Activated naive CD8-positive, alpha-beta T cell (primary cell): ENCODE results near the gene LRRC61.

ENCODE experiments used
- H3K27ac Mint-ChIP-seq: one replicate; pipeline ENCODE4 v1.8.0; 2021; ENCODE audit warnings: mixed read lengths
- H3K27me3 Mint-ChIP-seq: one replicate; pipeline ENCODE4 v1.8.0; 2021; ENCODE audit warnings: mixed read lengths
- H3K36me3 Mint-ChIP-seq: one replicate; pipeline ENCODE4 v1.8.0; 2021; ENCODE audit warnings: mixed read lengths
- H3K4me1 Mint-ChIP-seq: one replicate; pipeline ENCODE4 v1.8.0; 2021; ENCODE audit warnings: low read depth, mixed read lengths
- H3K4me3 Mint-ChIP-seq: one replicate; pipeline ENCODE4 v1.8.0; 2021; ENCODE audit warnings: mild to moderate bottlenecking, mixed read lengths
- H3K9me3 Mint-ChIP-seq: one replicate; pipeline ENCODE4 v1.8.0; 2021; ENCODE audit warnings: low read depth, mixed read lengths

LRRC61 gene

DNA sequence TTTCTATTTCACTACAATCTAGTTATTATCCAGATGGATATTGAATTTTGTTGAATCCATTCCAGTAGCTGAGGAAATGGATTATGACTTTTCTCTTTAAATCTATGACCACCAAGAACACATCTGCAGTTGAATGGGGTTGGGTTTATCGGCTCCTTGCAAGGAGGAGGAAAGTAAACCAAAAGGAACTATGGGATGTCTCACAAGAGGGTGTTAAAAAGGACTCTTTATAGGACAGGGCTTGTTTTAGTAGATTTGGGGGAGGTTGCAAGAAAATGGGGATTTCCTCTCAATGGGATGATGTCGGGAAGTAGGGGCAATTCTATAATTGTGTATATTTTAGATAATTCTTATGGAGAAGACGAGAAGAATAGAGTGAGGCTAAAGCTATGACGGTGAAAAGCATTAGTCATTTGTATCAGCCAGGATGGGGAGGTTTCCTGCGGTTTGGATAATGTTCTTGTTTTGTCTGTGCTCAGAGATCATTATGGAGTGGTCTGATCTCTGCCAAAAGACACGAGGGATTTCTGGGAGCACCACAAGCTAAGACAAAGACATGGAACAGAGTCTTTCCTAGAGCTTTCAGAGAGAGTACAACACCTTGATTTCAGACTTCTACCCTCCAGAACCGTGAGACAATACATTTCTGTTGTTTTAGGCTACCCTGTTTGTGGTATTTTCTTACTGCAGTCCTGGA lies 5.3 kb upstream of the LRRC61 start:
- Mint-ChIP-seq H3K4me3 (no peak overlapping the region), H3K27ac (peak overlapping the region; percentile 38), H3K4me1 (peaks cover 27% of the 10 kb centered on the region), H3K9me3 (no peaks in the 10 kb centered on the region), H3K36me3 (peaks cover 10% of the 10 kb centered on the region), H3K27me3 (no peaks in the 10 kb centered on the region)

DNA sequence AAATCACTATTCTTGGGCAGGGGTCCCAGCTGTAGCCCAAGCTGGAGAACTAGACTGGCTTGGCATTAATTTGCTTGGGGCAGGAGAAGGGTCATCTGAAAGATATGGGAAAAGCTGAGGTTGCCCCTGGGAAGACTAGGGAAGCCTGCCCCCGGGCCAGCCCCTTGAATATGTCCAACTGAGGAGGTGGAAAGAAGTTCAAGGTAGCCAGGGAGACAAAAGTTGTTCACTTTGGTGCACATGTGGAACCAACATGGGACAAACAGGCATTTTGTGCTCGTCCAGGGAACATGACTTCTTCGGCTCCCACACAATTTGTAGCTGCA lies 1.4 kb upstream of the LRRC61 start:
- Mint-ChIP-seq H3K4me3 (peak overlapping the region; percentile 96), H3K27me3 (no peaks in the 10 kb centered on the region), H3K4me1 (peaks cover 50% of the 10 kb centered on the region), H3K27ac (peak overlapping the region; percentile 98), H3K9me3 (no peaks in the 10 kb centered on the region), H3K36me3 (peaks cover 17% of the 10 kb centered on the region)

DNA sequence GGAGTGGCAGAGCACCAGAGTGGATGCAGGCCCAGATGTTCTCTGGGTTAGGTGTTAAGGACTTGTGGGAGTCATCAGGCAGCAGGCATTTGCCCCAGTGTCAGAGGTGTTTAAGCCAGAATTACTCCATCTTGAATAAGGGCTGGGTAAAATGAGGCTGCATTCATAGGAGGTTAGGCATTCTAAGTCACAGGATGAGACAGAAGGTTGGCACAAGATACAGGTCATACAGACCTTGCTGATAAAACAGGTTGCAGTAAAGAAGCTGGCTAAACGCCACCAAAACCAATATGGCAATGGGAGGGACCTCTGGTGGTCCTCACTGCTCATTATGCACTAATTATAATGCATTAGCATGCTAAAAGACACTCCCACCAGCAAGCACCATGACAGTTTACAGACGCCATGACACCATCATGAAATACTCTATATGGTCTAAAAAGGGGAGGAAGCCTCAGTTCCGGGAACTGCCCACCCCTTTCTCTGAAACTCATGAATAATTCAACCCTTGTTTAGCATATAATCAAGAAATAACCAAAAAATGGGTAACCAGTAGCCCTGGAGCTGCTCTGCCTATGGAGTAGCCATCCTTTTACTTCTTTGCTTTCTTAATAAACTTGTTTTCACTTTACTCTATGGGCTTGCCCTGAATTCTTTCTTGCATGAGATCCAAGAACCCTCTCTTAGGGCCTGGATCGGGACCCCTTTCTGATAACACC lies 882 bp upstream of the LRRC61 start:
- peaks cover 20% of the 10 kb centered on the region for H3K36me3 Mint-ChIP-seq
- H3K4me3 Mint-ChIP-seq = peak overlapping the region; percentile 96
- H3K27me3 Mint-ChIP-seq = no peaks in the 10 kb centered on the region
- peak overlapping the region; percentile 98 for H3K27ac Mint-ChIP-seq
- peaks cover 52% of the 10 kb centered on the region for H3K4me1 Mint-ChIP-seq
- H3K9me3 Mint-ChIP-seq = no peaks in the 10 kb centered on the region

DNA sequence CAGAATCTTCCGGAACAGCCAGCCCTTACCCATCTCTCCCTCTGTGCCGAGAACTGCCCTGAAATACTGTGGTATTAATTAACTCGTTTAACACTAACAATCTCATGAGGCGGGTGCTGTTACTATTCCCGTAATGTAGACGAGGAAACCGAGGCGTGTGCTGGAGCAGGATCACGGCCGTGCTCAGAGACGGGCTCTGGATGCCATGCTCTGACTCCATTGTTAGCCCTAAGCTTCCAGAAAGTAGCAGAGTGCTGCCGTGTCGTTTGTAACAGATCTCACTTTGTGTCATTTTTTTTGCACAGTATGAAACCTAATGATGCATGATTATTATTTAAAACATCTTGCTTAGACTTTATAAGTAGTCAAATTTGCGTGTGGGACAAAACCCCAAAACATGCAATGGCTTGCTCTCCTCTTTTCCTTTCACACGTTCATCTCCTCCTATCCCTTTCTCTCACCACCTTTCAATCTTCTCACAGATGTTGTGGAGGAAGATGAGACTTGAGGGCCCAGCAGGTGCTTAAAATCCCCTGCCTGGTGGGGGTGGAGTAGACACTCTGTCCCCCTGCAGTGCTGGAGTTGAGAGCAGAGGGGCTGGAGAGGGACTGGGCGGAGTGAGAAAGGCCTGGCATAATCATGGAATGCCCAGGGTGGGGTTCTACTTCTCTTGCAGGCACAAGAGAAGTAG lies 672 bp downstream of the LRRC61 start:
- peaks cover 50% of the 10 kb centered on the region for H3K4me1 Mint-ChIP-seq
- peaks cover 15% of the 10 kb centered on the region for H3K36me3 Mint-ChIP-seq
- H3K9me3 Mint-ChIP-seq = no peaks in the 10 kb centered on the region
- peak overlapping the region; percentile 99 for H3K27ac Mint-ChIP-seq
- H3K4me3 Mint-ChIP-seq = peak overlapping the region; percentile 98
- no peaks in the 10 kb centered on the region for H3K27me3 Mint-ChIP-seq

DNA sequence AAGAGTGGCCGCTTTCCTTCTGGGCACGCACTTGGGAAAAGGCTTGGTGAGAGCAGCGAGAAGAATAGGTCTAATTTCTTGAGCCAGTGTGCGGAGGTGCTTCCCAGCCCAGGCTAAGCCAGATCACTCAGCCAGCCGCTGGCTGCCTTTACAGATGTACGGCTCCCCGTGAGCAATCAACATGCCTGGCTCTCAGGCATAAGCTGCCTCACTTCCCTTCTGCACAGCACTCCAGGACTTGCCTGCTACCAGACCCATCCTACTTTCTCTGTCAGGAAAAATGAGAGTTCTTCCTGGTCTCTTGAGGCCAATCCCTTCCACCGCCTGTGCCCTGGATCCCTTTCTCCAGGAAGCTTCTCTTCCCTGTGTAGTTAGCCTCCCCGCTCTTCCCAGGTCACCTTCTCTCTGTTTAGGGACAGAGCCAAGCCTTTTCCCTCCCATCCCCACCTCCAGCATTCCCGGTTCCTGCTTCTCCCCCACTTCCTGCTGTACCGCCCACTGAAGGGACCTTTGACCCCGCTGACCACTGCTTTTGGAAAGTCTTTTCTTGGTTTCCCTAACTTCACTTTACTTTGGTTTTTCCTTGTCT lies 1.3 kb downstream of the LRRC61 start:
- Mint-ChIP-seq H3K4me1 (peaks cover 50% of the 10 kb centered on the region), H3K27ac (peak overlapping the region; percentile 99), H3K9me3 (no peaks in the 10 kb centered on the region), H3K27me3 (no peaks in the 10 kb centered on the region), H3K4me3 (peak overlapping the region; percentile 98), H3K36me3 (peaks cover 15% of the 10 kb centered on the region)

DNA sequence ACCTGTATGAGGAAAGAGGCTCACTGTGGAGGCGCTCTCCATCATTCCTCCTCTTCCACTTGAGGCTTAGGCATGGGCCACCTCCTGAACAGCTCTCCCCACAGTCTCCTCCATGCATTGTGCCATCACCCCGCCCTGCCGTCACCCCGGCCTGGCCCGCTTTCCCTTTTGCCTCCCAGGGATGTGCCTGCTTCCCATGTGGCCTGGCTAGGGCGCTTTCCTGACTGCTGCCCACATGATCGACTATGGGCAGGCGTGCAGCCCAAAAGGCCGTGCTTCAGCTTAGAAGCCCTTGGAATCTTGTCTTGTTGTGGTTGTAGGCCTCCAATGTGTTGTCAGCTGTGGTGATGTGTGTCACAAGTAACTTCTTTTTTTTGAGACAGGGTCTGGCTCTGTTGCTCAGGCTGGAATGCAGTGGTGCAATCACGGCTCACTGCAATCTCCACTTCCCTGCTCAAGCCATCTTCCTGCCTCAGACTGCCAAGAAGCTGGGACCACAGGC lies 2.0 kb downstream of the LRRC61 start:
- H3K9me3 Mint-ChIP-seq = no peaks in the 10 kb centered on the region
- no peaks in the 10 kb centered on the region for H3K27me3 Mint-ChIP-seq
- peaks cover 15% of the 10 kb centered on the region for H3K36me3 Mint-ChIP-seq
- H3K4me3 Mint-ChIP-seq = peak overlapping the region; percentile 98
- peaks cover 47% of the 10 kb centered on the region for H3K4me1 Mint-ChIP-seq
- peak overlapping the region; percentile 99 for H3K27ac Mint-ChIP-seq

DNA sequence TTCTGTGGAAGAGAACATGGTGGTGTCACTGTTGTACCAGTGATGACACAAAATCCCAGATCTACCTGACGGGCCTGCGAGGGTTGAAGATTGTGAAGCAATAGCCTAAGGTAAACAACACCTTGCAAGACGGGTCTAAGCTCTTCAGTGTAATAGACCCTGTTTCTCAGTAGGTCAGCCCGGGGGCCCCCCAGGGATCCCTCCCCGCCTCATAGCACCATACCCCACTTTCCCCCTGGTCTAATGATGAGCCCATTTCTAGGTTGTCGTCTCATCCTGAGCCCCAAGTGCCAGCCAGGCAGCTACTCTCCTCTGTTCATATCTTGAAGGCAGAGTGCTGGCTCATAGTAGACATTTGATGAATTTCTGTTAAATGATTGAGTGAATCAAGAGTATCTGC lies 2.7 kb downstream of the LRRC61 start:
- Mint-ChIP-seq H3K4me3 (peak overlapping the region; percentile 35), H3K27ac (peak overlapping the region; percentile 54), H3K27me3 (no peaks in the 10 kb centered on the region), H3K36me3 (peaks cover 15% of the 10 kb centered on the region), H3K4me1 (peaks cover 43% of the 10 kb centered on the region), H3K9me3 (no peaks in the 10 kb centered on the region)

DNA sequence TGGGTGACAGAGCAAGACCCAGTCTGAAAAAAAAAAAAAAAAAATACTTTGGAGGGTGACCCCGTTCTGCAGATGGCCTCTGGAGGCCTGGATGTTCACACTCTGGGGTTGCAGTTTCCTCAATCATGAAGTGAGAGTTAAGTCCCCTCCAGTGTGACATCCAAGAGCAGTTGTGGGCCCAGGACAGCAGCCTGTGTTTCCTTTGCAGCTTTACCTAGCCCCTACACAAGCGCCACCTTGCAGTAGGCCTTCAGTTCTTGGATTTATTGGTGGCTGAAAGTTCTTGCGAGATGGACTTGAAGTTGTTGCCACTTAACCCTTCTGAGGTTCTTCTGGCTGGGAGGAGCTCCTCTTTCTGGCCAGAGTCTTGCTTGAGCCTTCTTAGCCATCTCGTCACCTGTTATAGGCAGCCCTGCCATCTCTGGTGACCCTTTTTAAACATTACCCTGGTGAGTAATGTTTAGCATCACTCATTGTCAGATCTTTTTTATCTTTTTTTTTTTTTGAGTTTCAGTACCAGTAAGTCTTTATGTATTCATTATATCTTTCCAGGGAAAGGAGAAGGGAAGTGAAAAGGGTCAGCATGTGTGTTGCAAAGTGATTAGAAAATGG lies 3.6 kb downstream of the LRRC61 start:
- Mint-ChIP-seq H3K27ac (no peak overlapping the region), H3K4me3 (no peak overlapping the region), H3K27me3 (no peaks in the 10 kb centered on the region), H3K36me3 (peaks cover 14% of the 10 kb centered on the region), H3K9me3 (no peaks in the 10 kb centered on the region), H3K4me1 (peaks cover 37% of the 10 kb centered on the region)

DNA sequence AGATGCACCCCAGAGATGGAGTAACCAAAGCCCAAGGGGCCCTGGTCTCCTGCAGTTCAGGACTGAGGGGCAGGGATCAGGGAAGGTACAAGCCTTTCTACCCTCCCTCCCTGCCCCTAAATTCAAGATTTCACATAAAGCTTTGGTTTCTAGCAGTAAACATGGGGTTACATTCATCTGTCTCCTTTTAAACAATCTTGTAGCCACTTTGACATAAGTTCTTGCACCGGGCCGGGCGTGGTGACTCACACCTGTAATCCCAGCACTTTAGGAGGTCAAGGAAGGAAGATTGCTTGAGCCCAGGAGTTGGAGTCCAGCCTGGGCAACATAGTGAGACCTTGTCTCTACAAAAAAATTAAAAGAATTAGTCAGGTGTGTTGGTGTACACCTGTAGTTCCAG lies 4.2 kb downstream of the LRRC61 start:
- no peak overlapping the region for H3K27ac Mint-ChIP-seq
- H3K27me3 Mint-ChIP-seq = no peaks in the 10 kb centered on the region

DNA sequence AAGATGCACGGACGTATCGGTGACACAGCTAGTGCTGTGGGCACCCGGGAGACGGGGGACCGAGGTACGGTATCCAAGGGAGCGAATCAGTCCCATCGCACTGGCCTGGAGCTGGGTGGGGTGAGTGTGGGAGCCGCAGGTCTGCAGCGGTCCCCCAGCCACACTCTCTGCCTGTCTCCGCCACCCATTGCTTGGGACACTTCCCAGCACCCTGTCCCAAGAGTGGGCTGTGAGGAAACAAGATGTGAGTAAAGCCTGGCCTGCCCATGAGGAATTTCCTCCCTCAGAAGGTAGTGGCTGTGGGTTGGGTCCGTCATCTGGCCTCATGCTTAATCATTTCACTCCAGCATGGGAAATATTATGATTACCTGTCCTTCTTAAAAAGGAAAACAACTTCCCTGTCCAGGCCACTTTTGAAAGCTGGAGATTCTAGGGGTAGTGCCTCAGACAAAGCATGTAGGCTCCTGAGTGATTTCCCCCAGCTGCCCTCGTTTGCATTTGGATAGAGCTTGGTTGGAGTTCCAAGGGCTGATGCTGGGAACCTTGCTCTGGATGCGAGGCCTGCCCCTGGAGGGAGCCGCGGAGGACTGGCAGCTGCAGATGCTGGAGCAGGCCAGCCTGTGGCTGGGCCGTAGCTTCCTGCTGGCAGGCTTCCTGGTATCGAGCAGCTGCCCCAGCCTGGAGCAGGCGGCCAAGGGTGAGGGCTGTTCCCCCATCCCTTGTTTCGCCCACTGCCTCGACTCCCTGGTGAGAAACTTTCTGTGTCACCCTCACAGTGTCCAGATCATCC lies 6.4 kb downstream of the LRRC61 start:
- H3K36me3 Mint-ChIP-seq = peaks cover 14% of the 10 kb centered on the region
- no peak overlapping the region for H3K4me3 Mint-ChIP-seq
- no peaks in the 10 kb centered on the region for H3K9me3 Mint-ChIP-seq
- no peak overlapping the region for H3K27ac Mint-ChIP-seq
- peaks cover 16% of the 10 kb centered on the region for H3K4me1 Mint-ChIP-seq
- H3K27me3 Mint-ChIP-seq = no peaks in the 10 kb centered on the region

More for the DNA sequence above, 4.2 kb downstream of the LRRC61 start:
- H3K36me3 Mint-ChIP-seq = peaks cover 14% of the 10 kb centered on the region
- no peaks in the 10 kb centered on the region for H3K9me3 Mint-ChIP-seq
- no peak overlapping the region for H3K4me3 Mint-ChIP-seq
- H3K4me1 Mint-ChIP-seq = peaks cover 32% of the 10 kb centered on the region

DNA sequence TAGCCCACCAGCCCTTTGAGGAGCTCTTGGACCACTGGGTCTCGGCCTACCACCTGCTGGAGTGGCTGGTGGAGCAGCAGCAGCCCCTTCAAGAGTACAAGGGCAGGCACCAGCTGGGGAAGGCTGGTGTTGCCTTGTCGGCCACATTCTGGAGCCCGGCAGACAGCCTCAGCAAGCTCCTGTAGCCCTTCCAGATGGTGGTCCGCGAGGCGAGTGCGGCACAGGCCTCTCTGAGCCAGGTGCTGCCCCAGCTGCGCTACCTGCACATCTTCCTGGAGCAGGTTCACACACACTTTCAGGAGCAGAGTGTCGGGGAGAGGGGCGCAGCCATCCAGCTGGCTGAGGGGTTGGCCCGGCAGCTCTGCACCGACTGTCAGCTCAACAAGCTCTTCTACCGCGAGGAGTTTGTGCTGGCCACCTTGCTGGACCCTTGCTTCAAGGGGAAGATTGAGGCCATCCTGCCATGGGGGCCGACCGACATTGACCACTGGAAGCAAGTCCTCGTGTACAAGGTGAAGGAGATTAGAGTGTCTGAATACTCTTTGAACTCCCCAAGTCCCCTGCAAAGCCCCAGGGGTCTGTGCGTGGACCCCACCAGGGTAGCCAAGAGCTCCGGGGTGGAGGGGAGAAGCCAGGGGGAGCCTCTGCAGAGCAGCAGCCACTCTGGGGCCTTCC lies 7.2 kb downstream of the LRRC61 start:
- Mint-ChIP-seq H3K27me3 (no peaks in the 10 kb centered on the region), H3K9me3 (no peaks in the 10 kb centered on the region), H3K4me3 (no peak overlapping the region), H3K4me1 (peaks cover 8% of the 10 kb centered on the region), H3K36me3 (peaks cover 8% of the 10 kb centered on the region), H3K27ac (no peak overlapping the region)

DNA sequence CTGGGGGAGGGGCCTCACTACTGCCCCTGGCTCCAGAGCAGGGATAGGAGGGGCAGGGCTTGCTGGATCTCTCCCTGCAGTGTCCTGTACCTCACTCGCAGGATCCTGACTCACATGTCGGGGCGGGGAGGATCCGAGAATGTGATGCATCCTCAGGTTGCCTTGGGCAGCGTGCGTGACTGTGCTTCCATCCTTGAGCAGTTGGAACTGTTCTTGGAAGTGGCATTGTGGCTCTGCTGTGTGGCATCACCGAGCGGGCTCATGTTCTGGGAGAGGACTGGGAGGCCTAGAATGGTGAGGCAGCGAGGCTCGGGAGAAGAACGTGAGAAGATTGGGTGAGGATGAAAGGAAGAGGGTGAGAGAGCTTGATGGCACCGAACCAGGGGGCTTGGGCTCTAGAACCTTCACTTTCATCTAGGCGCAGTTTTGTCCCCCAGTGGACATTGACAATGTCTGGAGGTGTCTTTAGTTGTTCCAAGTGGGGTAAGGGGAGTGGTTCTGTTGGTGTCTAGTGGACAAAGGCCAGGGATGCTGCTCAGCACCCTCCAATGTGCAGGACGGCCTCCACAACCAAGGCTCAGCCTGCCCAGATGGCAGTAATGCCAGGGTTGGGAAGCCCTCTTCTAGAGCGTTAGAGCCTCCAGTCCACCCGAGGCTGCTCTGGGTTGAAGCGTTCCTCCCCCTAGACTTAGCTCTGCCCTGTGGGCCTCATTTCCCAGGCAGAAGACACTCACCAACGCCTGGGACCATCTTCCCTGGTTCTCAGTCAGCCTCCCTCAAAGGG lies 9.9 kb downstream of the LRRC61 start:
- H3K4me1 Mint-ChIP-seq = peaks cover 2% of the 10 kb centered on the region
- H3K27me3 Mint-ChIP-seq = no peaks in the 10 kb centered on the region
- no peaks in the 10 kb centered on the region for H3K9me3 Mint-ChIP-seq
- peak overlapping the region; percentile 10 for H3K27ac Mint-ChIP-seq
- H3K4me3 Mint-ChIP-seq = no peak overlapping the region
- H3K36me3 Mint-ChIP-seq = peaks cover 3% of the 10 kb centered on the region

DNA sequence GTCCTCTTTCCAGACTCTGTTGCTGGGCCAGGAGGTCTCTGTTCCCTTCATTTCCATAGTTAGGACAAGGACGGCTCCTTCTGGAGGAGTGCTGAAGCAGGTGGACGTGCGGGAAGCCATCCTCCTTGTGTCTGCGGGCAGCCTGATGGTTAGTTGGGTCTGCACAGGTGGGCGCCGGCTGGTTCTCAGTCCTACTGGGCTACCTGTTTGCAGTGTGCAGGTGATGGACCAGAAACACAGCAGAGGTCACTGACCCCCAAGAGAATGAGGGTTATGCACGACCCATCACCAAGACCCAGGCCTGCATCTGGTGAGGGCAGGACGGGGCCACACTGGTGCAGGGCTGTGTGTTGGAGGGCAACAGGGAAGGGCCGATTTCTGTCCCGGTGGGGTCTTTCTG lies 10.5 kb downstream of the LRRC61 start:
- H3K36me3 Mint-ChIP-seq = peaks cover 4% of the 10 kb centered on the region
- no peak overlapping the region for H3K27ac Mint-ChIP-seq
- peaks cover 2% of the 10 kb centered on the region for H3K4me1 Mint-ChIP-seq
- no peaks in the 10 kb centered on the region for H3K27me3 Mint-ChIP-seq
- H3K9me3 Mint-ChIP-seq = no peaks in the 10 kb centered on the region
- H3K4me3 Mint-ChIP-seq = no peak overlapping the region
